ENCODE data around the gene GALNS. TPM values are rescaled to one million over a fixed set of nuclear protein-coding genes. Genes with fewer than 3 reads are reported as not detected.

GALNS gene
- total and polyA plus RNA-seq, 2 of the 13 experiments (the other 11 are each of a cell fraction or from before 2014, with no cell fraction given), result 9.2 to 9.8 TPM

- CTCF ChIA-PET (ENCODE audit: low intra/inter-chr PET ratio, low total read pairs), result no interaction called here
- intact Hi-C loops (cut with micrococcal nuclease; ENCODE audit: unreplicated experiment) (no loop called here), in situ Hi-C loops (cut with HindIII; ENCODE audit: extremely low pct_ligation_motif_present, low pct_unique_long_range_greater_than_20kb) (no loop called here)
- H3K9me3 ChIP-seq (ENCODE audit: low read length), result no peaks in the 10 kb centered on the region
- 95% methylated on average over 11 of the region's 11 CpGs for WGBS (ENCODE audit: low lambda C conversion rate)
- TF ChIP-seq SAP130 (CRISPR knock-in tag; IDR thresholded peaks at IDR 0.05; ENCODE audit: low read depth) (no peak), CREB3 (CRISPR knock-in tag; IDR thresholded peaks at IDR 0.05) (no peak), ZNF333 (CRISPR knock-in tag; IDR thresholded peaks at IDR 0.05; ENCODE audit: borderline replicate concordance) (no peak), NR3C1 (CRISPR knock-in tag; IDR thresholded peaks at IDR 0.05) (no peak)
- no peak for ATAC-seq
- peaks cover 22% of the 10 kb centered on the region for H3K79me2 ChIP-seq (ENCODE audit: insufficient read depth, low read length)
- FAIRE-seq, result no peak
- BruUV-seq (replicated peaks), result no TSS peak
- H3K4me3 ChIP-seq (replicated peaks in 1 of 3; ENCODE audit: insufficient read depth in 1 of 3, low read depth in 2 of 3, low read length in 3 of 3), result no peak overlapping the region
- H4K20me1 ChIP-seq (ENCODE audit: insufficient read depth, low read length), result peaks cover 37% of the 10 kb centered on the region; the same call in 1 of the 2 replicates
- H3K4me2 ChIP-seq (ENCODE audit: low read depth, low read length), result no peak overlapping the region
- H3K27ac ChIP-seq (ENCODE audit: extremely low read length, insufficient read depth, low read length), result no peak overlapping the region
- H3K9ac ChIP-seq (ENCODE audit: insufficient read depth, low read depth, low read length), result no peak overlapping the region
- H3K4me1 ChIP-seq (ENCODE audit: insufficient read depth, low read length), result peaks cover 62% of the 10 kb centered on the region
- no peaks in the 10 kb centered on the region for H3K27me3 ChIP-seq (ENCODE audit: control insufficient read depth in 1 of 2, insufficient read depth in 2 of 2, low read length in 2 of 2)
- no peak for DNase-seq (ENCODE audit: low spot score)
- POLR2A ChIA-PET, result interaction anchor here (1.6 kb wide), 1 partner anchor 18 kb away, joined by 3 read pairs; the partner anchor contains the start of gene PIEZO1
- H2AFZ ChIP-seq (ENCODE audit: low read length), result no peak overlapping the region
- H3K36me3 ChIP-seq (replicated peaks in 1 of 2; ENCODE audit: control insufficient read depth in 1 of 2, insufficient read depth in 2 of 2, low read length in 2 of 2), result peaks cover 0 to 4% of the 10 kb centered on the region in 2 experiments; a peak in 3 of 5 replicates
These were observed 89.8 kb downstream of the GALNS start for GRCh38 chr16:88766975-88767374.

DNA sequence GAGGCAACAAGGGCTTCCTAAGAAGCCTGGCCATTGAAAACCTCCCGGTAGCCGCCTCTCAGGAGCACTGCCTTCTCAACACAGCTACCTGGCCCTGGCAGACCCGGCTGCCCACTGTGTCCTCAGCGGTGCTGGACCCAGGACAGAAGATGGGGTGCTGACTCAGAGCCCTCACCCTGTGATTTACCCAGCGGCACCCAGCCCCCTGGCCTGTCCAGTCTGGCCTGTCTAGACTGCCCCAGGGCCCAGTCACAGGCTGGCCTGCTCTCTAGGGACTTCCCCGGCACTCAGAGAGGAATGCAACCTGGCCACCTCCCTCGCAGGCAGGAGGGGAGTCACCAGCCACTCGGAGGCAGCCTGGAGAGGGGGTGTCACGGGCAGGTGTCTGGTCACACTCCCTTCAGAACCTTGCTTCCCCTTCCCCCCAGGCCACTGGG lies 91.8 kb downstream of the GALNS start:
- Histone ChIP-seq H3K27ac (ENCODE audit: extremely low read length, insufficient read depth, low read length) (no peak overlapping the region), H3K9me3 (ENCODE audit: low read length) (no peaks in the 10 kb centered on the region), H3K27me3 (ENCODE audit: control insufficient read depth in 1 of 2, insufficient read depth in 2 of 2, low read length in 2 of 2) (no peaks in the 10 kb centered on the region), H4K20me1 (ENCODE audit: insufficient read depth, low read length) (peaks cover 27% of the 10 kb centered on the region; the same call in 1 of the 2 replicates), H2AFZ (ENCODE audit: low read length) (no peak overlapping the region), H3K36me3 (replicated peaks in 1 of 2; ENCODE audit: control insufficient read depth in 1 of 2, insufficient read depth in 2 of 2, low read length in 2 of 2) (peaks cover 0 to 2% of the 10 kb centered on the region in 2 experiments; a peak in 2 of 5 replicates), H3K9ac (ENCODE audit: insufficient read depth, low read depth, low read length) (no peak overlapping the region), H3K4me2 (ENCODE audit: low read depth, low read length) (no peak overlapping the region), H3K4me3 (replicated peaks in 1 of 3; ENCODE audit: insufficient read depth in 1 of 3, low read depth in 2 of 3, low read length in 3 of 3) (no peak overlapping the region), H3K4me1 (ENCODE audit: insufficient read depth, low read length) (peaks cover 64% of the 10 kb centered on the region), H3K79me2 (ENCODE audit: insufficient read depth, low read length) (peaks cover 18% of the 10 kb centered on the region)
- in situ Hi-C loops (cut with HindIII; ENCODE audit: extremely low pct_ligation_motif_present, low pct_unique_long_range_greater_than_20kb) (no loop called here), intact Hi-C loops (cut with micrococcal nuclease; ENCODE audit: unreplicated experiment) (no loop called here)
- ATAC-seq (no peak), DNase-seq (ENCODE audit: low spot score) (no peak), FAIRE-seq (no peak)
- BruUV-seq (replicated peaks), result no TSS peak
- ChIA-PET CTCF (ENCODE audit: low intra/inter-chr PET ratio, low total read pairs) (interaction anchor here (2.1 kb wide), 1 partner anchor 20 kb away, joined by 10 read pairs; the partner anchor contains the start of gene PIEZO1), POLR2A (interaction anchor here (1.2 kb wide), 1 partner anchor 16 kb away, joined by 3 read pairs; no protein-coding TSS in a partner anchor)
- WGBS (ENCODE audit: low lambda C conversion rate), result 89% methylated on average over 5 of the region's 9 CpGs
- no peak for TF ChIP-seq RORA (CRISPR knock-in tag; IDR thresholded peaks at IDR 0.05)
- no peak for TF ChIP-seq ZNF737 (CRISPR knock-in tag; IDR thresholded peaks at IDR 0.05; ENCODE audit: borderline replicate concordance)
- TF ChIP-seq SMARCC2 (IDR thresholded peaks at IDR 0.05), result no peak
- no peak for TF ChIP-seq RARA (CRISPR knock-in tag; IDR thresholded peaks at IDR 0.05)
- TF ChIP-seq ZNF513 (CRISPR knock-in tag; conservative IDR thresholded peaks at IDR 0.05), result no peak
- peak; percentile 65 for TF ChIP-seq AGO2 (optimal IDR thresholded peaks at IDR 0.05; ENCODE audit: low read depth, low read length)
- TF ChIP-seq ZBTB42 (CRISPR knock-in tag; IDR thresholded peaks at IDR 0.05), result no peak
- no peak for TF ChIP-seq HOXD1 (CRISPR knock-in tag; IDR thresholded peaks at IDR 0.05)
- TF ChIP-seq IKZF4 (CRISPR knock-in tag; IDR thresholded peaks at IDR 0.05; ENCODE audit: borderline replicate concordance, low read depth, not compliant biosample characterization), result no peak
- no peak for TF ChIP-seq IRF9 (CRISPR knock-in tag; IDR thresholded peaks at IDR 0.05; ENCODE audit: borderline replicate concordance)
- no peak for TF ChIP-seq JUND (CRISPR knock-in tag; IDR thresholded peaks at IDR 0.05)
- TF ChIP-seq RAD21 (CRISPR knock-in tag; IDR thresholded peaks at IDR 0.05), result no peak
